AG10803 (cell line): ENCODE measurements around the gene HPCA.

Source experiments
- DNase-seq: peaks from one replicate; pipeline ENCODE4 v3.0.0; 2010; ENCODE audit warnings: low read depth
- H3K4me3 ChIP-seq: 2 replicates; pipeline ENCODE4 v1.5.1; 2011; ENCODE audit warnings: mild to moderate bottlenecking, low read length, control low read depth
- TF ChIP-seq, protein P1 (sequence below): conservative IDR thresholded peaks from 2 replicates; pipeline ENCODE4 v1.5.1; 2011; ENCODE audit warnings: mild to moderate bottlenecking, low read length, control low read depth, inconsistent platforms

The HPCA gene

DNA sequence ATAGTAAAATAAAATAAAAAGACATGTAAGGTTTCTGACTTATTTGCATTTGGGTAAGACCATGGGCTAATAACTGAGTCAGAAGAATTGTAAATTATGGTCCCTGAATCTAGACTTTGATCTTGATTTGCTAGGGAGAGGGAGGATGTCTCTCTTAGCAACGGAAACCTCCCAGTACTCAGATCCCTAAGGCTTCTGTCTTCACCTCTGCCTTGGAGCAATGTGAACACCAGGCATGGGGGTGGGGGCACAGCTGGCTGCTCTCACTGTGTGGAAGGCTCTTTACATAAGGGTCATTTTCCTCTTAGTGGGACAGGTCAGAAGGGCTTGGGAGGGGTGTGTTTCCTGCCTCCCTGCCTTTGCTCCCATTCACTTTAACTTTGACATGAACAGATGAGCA, 31.9 kb downstream of the HPCA start:
- H3K4me3 ChIP-seq = no peak overlapping the region
- TF ChIP-seq, protein P1, sequence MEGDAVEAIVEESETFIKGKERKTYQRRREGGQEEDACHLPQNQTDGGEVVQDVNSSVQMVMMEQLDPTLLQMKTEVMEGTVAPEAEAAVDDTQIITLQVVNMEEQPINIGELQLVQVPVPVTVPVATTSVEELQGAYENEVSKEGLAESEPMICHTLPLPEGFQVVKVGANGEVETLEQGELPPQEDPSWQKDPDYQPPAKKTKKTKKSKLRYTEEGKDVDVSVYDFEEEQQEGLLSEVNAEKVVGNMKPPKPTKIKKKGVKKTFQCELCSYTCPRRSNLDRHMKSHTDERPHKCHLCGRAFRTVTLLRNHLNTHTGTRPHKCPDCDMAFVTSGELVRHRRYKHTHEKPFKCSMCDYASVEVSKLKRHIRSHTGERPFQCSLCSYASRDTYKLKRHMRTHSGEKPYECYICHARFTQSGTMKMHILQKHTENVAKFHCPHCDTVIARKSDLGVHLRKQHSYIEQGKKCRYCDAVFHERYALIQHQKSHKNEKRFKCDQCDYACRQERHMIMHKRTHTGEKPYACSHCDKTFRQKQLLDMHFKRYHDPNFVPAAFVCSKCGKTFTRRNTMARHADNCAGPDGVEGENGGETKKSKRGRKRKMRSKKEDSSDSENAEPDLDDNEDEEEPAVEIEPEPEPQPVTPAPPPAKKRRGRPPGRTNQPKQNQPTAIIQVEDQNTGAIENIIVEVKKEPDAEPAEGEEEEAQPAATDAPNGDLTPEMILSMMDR = no peak
- DNase-seq = no peak

- DNase-seq = peak; percentile 39
- H3K4me3 ChIP-seq = no peak overlapping the region
- TF ChIP-seq, protein P1 = no peak
Observed at GRCh38 chr1:32919811-32920733, 33.8 kb downstream of the HPCA start.

GRCh38 chr1:32920833-32921232, 34.5 kb downstream of the HPCA start:
- DNase-seq = no peak
- TF ChIP-seq, protein P1 = no peak
- H3K4me3 ChIP-seq = no peak overlapping the region

GRCh38 chr1:32924881-32925344, 38.6 kb downstream of the HPCA start:
- H3K4me3 ChIP-seq = no peak overlapping the region
- DNase-seq = no peak
- TF ChIP-seq, protein P1 = no peak

- no peak overlapping the region for H3K4me3 ChIP-seq
- DNase-seq = no peak
- TF ChIP-seq, protein P1 = no peak
Observed at GRCh38 chr1:32925403-32926162, 39.3 kb downstream of the HPCA start.

DNA sequence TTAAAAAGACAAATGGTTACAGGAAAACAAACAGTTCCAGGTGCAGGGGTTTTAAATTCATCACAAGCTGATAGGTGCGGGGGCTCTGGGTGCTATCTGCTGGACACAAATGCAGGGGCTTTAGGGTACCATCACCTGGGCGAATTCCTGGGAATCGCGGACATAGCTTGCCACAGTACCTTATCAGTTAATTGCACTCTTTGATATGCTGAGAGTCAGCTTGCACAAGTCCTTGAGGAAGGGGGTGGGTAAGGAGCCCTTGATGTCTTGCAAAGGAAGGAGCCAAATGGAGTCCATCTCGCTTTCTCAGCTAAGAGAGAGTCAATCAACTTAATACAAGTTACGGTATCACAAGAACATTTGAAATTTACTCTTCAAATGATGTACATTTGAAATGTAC, 40.3 kb downstream of the HPCA start:
- TF ChIP-seq, protein P1 = no peak
- no peak for DNase-seq
- H3K4me3 ChIP-seq = no peak overlapping the region
